ENCODE results near the gene FAF1.

FAF1 gene

GRCh38 chr1:50978144-50978851, 18.2 kb upstream of the FAF1 start:
- DNase-seq (ENCODE audit: low read depth): no peak

GRCh38 chr1:50977575-50978143, 17.6 kb upstream of the FAF1 start:
- DNase-seq (ENCODE audit: low read depth): peak; percentile 41

GRCh38 chr1:50976890-50977574, 17.0 kb upstream of the FAF1 start:
- DNase-seq (ENCODE audit: low read depth): no peak

- no peak for DNase-seq (ENCODE audit: low read depth)
Measured at GRCh38 chr1:50976111-50976889, 16.2 kb upstream of the FAF1 start.

- no peak for DNase-seq (ENCODE audit: low read depth)
Measured at GRCh38 chr1:50975436-50975835, 15.4 kb upstream of the FAF1 start.

GRCh38 chr1:50974618-50974935, 14.5 kb upstream of the FAF1 start:
- no peak for DNase-seq (ENCODE audit: low read depth)

- no peak for DNase-seq (ENCODE audit: low read depth)
Measured at GRCh38 chr1:50973875-50974617, 14.0 kb upstream of the FAF1 start.

- no peak for DNase-seq (ENCODE audit: low read depth)
Measured at GRCh38 chr1:50973255-50973654, 13.2 kb upstream of the FAF1 start.

- DNase-seq (ENCODE audit: low read depth): no peak
Measured at GRCh38 chr1:50972766-50973165, 12.7 kb upstream of the FAF1 start.

GRCh38 chr1:50971748-50972305, 11.8 kb upstream of the FAF1 start:
- DNase-seq (ENCODE audit: low read depth): no peak

GRCh38 chr1:50970931-50971582, 11.0 kb upstream of the FAF1 start:
- DNase-seq (ENCODE audit: low read depth): no peak

- DNase-seq (ENCODE audit: low read depth): no peak
Measured at GRCh38 chr1:50970509-50970887, 10.4 kb upstream of the FAF1 start.

- DNase-seq (ENCODE audit: low read depth): peak; percentile 73
Measured at GRCh38 chr1:50969611-50970508, 9.8 kb upstream of the FAF1 start, which contains the start of gene CDKN2C. Gene CDKN2C, plus strand, starts transcription at chr1:50970245. Its CDS starts 124 bp downstream, at chr1:50970369.

GRCh38 chr1:50968821-50969610, 8.9 kb upstream of the FAF1 start:
- DNase-seq (ENCODE audit: low read depth): no peak

- peak; percentile 84 for DNase-seq (ENCODE audit: low read depth)
Measured at GRCh38 chr1:50968158-50968820, 8.2 kb upstream of the FAF1 start.

GRCh38 chr1:50967416-50968157, 7.5 kb upstream of the FAF1 start:
- DNase-seq (ENCODE audit: low read depth): no peak

- DNase-seq (ENCODE audit: low read depth): no peak
Measured at GRCh38 chr1:50966991-50967390, 6.9 kb upstream of the FAF1 start.

- DNase-seq (ENCODE audit: low read depth): no peak
Measured at GRCh38 chr1:50964863-50965262, 4.8 kb upstream of the FAF1 start.
